ENCODE measurements around the gene NRGN. TPM values are rescaled to one million over a fixed set of nuclear protein-coding genes. Genes with fewer than 3 reads are reported as not detected.

Gene NRGN
- 10 to 100 TPM; 15.3 to 17.0 TPM for total RNA-seq

DNA sequence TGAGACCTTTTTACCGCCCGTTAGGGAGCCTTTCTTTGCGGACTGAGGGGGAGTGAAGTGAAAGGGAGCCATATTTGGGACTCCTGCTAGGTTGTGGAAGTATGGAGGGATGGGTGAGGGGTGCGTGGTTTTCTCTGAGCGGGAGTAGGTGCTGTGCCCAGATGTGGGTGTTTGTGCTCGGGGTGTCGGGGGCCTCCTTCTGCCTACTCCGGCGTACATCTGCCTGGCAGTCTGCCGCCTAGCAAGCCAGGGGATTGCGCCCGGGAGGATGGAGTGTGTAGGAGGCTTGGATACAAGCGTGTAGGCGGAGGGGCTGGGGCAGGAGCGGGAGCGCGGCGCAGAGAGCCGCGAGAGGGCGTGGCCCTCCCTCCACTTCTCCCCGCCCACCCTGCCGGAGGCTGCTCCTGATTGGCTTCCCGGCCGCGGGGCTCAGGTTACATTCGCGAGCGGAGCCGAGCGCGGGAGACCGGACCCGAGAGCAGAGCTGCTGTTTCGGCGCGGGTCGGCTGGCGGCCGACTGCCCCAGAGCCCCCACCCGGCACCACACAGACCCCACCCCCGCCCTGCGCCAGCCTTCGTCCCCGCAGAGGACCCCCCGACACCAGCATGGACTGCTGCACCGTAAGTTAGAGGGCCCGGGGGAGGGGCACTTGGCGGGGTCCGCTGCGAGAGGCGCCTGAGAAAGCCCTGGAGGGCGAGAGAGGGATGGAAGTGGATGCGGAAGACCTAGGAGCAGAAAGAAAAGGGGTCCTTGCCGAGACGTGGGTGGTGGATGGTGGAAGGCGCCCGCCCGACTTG lies at the start of gene NRGN:
Gene NRGN (plus strand): TSS at position 464 of the 798 bp plus-strand sequence. CDS start 143 bp downstream, at position 607.
- H3K27ac Mint-ChIP-seq: no peak within 1 kb of the TSS
- intact Hi-C loops (cut with micrococcal nuclease): loop anchor here (1.0 kb wide), 4 partner anchors 24 to 70 kb away; partner anchors contain the start of genes MSANTD2, SIAE and SPA17
- ChIA-PET CTCF (interaction anchor here (1.3 to 2.0 kb wide), 5 partner anchors 16 to 137 kb away, joined by 3 to 7 read pairs (median 4); partner anchors contain the start of gene TBRG1), POLR2A (interaction anchor here (1.6 kb wide), 1 partner anchor 67 kb away, joined by 3 read pairs; no protein-coding TSS in a partner anchor)
- H3K4me1 Mint-ChIP-seq (ENCODE audit: low read depth): peaks cover 10% of the 10 kb centered on the region
- H3K36me3 Mint-ChIP-seq: no peaks in the 10 kb centered on the region
- H3K27me3 Mint-ChIP-seq: peaks cover 3% of the 10 kb centered on the region
- DNase-seq: peak; percentile 91
- no peaks in the 10 kb centered on the region for H3K9me3 Mint-ChIP-seq
- peak within 1 kb of the TSS; percentile 79 for H3K4me3 Mint-ChIP-seq

DNA sequence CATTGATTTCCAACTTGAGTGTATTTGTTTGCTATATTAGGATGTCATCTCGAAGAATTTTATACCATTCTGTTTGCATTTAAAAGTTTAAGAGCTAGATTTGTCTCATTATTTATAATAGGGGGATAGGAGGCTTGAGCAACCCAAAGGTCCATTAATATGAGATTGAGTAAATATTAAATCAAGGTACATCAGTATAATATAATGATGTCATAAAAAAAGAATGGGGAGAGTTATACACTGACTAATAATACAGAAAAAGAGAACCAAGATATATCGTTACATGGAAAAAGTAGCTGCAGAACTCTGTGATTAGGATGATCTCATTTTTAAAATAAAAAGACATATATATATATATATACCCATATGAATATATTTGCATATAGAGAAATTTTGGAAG lies 46.6 kb upstream of the NRGN start:
- intact Hi-C loops (cut with micrococcal nuclease): no loop called here
- CTCF ChIA-PET: no interaction called here

DNA sequence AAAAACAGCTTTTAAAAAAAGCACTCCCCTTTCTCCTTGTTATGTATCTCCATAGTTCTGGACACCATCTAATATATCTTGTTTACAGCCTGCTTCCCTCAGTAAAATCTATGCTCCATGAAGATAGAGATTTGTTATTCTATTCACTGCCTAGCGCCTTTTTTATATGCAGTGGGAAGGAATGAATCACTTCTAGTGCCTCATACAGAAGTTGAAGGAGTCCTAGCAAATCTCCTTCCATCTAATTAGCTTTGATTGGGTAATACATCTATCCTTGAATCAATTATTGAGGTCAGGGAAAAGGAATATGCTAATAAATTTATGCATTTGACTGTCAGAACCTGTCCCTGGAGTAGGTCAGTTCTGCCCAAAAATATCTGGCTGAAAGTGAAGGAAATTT lies 40.2 kb upstream of the NRGN start:
- ChIA-PET POLR2A (no interaction called here), CTCF (no interaction called here)
- no peaks in the 10 kb centered on the region for H3K36me3 Mint-ChIP-seq
- no peak overlapping the region for H3K4me3 Mint-ChIP-seq
- intact Hi-C loops (cut with micrococcal nuclease): no loop called here
- peaks cover 3% of the 10 kb centered on the region for H3K27me3 Mint-ChIP-seq
- no peak overlapping the region for H3K27ac Mint-ChIP-seq
- DNase-seq: no peak
- H3K4me1 Mint-ChIP-seq (ENCODE audit: low read depth): no peaks in the 10 kb centered on the region
- no peaks in the 10 kb centered on the region for H3K9me3 Mint-ChIP-seq

More for the DNA sequence above, 46.6 kb upstream of the NRGN start:
- Mint-ChIP-seq H3K4me1 (ENCODE audit: low read depth) (no peaks in the 10 kb centered on the region), H3K9me3 (no peaks in the 10 kb centered on the region), H3K27me3 (no peaks in the 10 kb centered on the region), H3K27ac (no peak overlapping the region), H3K4me3 (no peak overlapping the region), H3K36me3 (no peaks in the 10 kb centered on the region)
- no peak for DNase-seq
- POLR2A ChIA-PET: no interaction called here

DNA sequence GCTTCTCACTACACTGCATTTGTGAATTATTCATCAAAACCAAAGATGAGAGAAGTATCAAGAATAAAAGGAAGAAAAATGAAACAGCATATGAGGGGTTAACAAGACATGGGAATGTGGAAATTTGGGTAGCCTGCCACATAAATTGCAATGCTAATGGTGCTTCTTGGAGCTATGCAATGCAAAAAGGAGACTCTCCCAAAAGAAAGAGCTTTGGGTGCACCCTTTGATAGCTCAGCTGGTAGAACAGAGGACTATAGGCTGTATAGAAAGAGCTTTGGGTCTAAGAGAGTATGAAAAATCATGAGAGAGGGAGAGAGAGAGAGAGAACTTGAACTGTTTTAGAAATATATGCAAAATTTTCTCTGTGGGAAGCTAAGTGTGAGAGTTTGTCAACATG lies 39.7 kb upstream of the NRGN start:
- Mint-ChIP-seq H3K9me3 (no peaks in the 10 kb centered on the region), H3K27ac (no peak overlapping the region), H3K27me3 (peaks cover 3% of the 10 kb centered on the region), H3K4me1 (ENCODE audit: low read depth) (no peaks in the 10 kb centered on the region), H3K4me3 (no peak overlapping the region), H3K36me3 (no peaks in the 10 kb centered on the region)
- POLR2A ChIA-PET: interaction anchor here (0.8 kb wide), 1 partner anchor 164 kb away, joined by 3 read pairs; no protein-coding TSS in a partner anchor
- intact Hi-C loops (cut with micrococcal nuclease): no loop called here
- CTCF ChIA-PET: interaction anchor here (1.2 kb wide), 1 partner anchor 31 kb away, joined by 4 read pairs; no protein-coding TSS in a partner anchor
- DNase-seq: no peak

DNA sequence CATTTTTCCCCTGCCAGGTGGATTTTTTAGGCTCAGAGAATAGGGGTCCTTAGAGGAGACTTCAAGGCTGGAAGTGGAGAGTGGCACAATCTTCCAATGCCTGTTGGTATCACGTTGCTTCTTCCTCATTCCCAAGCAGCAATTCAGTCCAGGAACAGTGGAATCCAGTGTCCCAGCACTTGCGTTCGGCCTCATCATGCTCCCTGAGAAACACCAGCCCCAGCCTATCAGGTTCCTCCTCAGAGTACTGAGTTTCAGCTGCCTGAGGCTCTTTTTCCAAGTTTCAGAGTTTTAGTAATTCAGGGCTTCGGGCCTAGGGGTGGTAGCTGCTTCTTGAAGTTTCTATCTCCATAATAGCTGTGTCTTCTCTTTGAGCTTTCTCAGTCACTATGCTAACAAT lies 31.9 kb upstream of the NRGN start:
- intact Hi-C loops (cut with micrococcal nuclease): no loop called here
- H3K4me1 Mint-ChIP-seq (ENCODE audit: low read depth): no peaks in the 10 kb centered on the region
- POLR2A ChIA-PET: no interaction called here
- H3K36me3 Mint-ChIP-seq: peaks cover 2% of the 10 kb centered on the region
- no peak overlapping the region for H3K4me3 Mint-ChIP-seq
- CTCF ChIA-PET: no interaction called here
- no peak overlapping the region for H3K27ac Mint-ChIP-seq
- no peak for DNase-seq
- peaks cover 8% of the 10 kb centered on the region for H3K9me3 Mint-ChIP-seq
- H3K27me3 Mint-ChIP-seq: peaks cover 3% of the 10 kb centered on the region

DNA sequence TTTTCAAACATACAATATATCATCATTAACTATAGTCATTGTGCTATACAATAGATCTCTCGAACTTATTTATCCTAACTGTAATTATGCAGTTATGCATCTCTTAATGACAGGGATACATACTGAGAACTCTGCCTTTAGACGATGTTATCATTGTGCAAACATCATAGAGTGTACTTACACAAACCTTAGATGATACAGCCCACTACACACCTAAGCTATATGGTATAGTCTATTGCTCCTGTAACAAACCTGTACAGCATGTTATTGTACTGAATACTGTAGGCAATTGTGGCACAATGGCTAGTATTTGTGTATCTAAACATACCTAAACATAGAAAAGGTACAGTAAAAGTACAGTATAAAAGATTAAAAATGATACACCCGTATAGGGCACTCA lies 27.4 kb upstream of the NRGN start:
- Mint-ChIP-seq H3K36me3 (peaks cover 2% of the 10 kb centered on the region), H3K4me1 (ENCODE audit: low read depth) (peaks cover 1% of the 10 kb centered on the region), H3K27me3 (peaks cover 15% of the 10 kb centered on the region), H3K9me3 (peaks cover 8% of the 10 kb centered on the region), H3K27ac (no peak overlapping the region), H3K4me3 (no peak overlapping the region)
- intact Hi-C loops (cut with micrococcal nuclease): no loop called here
- DNase-seq: no peak
- CTCF ChIA-PET: no interaction called here
- POLR2A ChIA-PET: no interaction called here

DNA sequence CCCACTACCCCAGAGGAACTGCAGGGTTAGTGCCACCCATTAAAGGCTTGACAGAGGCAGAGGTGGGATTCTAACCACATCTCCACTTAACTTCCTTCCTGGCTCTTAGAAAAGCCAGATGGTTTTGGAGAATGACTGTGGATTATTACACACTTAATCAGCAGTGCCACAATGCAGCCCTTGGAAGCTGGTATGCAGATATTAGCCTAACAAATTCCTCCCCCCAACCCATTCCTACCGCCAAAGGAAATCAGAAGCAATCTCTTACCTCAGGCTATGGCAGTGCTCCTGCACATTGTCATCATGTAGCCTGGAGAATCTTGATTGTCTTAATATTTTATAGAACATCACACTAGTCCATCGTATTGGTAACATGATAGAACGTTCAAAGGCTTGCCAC lies 23.2 kb upstream of the NRGN start:
- peaks cover 30% of the 10 kb centered on the region for H3K27me3 Mint-ChIP-seq
- ChIA-PET CTCF (interaction anchor here (1.9 kb wide), 1 partner anchor 47 kb away, joined by 10 read pairs; no protein-coding TSS in a partner anchor), POLR2A (no interaction called here)
- H3K4me1 Mint-ChIP-seq (ENCODE audit: low read depth): peaks cover 11% of the 10 kb centered on the region
- intact Hi-C loops (cut with micrococcal nuclease): no loop called here
- H3K27ac Mint-ChIP-seq: no peak overlapping the region
- H3K9me3 Mint-ChIP-seq: no peaks in the 10 kb centered on the region
- DNase-seq: no peak
- H3K36me3 Mint-ChIP-seq: no peaks in the 10 kb centered on the region
- no peak overlapping the region for H3K4me3 Mint-ChIP-seq

DNA sequence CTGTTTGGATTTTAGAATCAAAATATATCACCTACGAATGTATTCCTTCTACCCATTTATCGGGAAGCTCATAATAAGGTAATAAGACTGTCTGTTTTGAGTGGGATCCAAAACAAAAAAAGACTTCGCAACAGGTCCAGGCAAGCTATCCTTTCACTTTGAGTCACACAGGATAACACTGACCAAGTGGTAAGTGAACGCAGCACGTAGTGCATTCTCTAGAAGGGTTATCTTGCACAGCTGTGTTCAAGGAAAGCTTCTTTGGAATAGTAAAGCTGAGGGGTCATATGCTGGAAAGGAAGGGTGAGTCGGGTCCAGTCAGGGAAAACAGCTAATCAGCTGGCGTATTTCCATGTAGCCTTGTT lies 22.3 kb upstream of the NRGN start:
- Mint-ChIP-seq H3K4me3 (peak overlapping the region; percentile 64), H3K36me3 (no peaks in the 10 kb centered on the region), H3K4me1 (ENCODE audit: low read depth) (peaks cover 15% of the 10 kb centered on the region), H3K9me3 (no peaks in the 10 kb centered on the region), H3K27ac (no peak overlapping the region), H3K27me3 (peaks cover 28% of the 10 kb centered on the region)
- ChIA-PET CTCF (interaction anchor here (0.8 to 1.9 kb wide), 3 partner anchors 35 to 48 kb away, joined by 3 to 10 read pairs (median 5); partner anchors contain the start of gene VSIG2), POLR2A (no interaction called here)
- no peak for DNase-seq
- intact Hi-C loops (cut with micrococcal nuclease): no loop called here

DNA sequence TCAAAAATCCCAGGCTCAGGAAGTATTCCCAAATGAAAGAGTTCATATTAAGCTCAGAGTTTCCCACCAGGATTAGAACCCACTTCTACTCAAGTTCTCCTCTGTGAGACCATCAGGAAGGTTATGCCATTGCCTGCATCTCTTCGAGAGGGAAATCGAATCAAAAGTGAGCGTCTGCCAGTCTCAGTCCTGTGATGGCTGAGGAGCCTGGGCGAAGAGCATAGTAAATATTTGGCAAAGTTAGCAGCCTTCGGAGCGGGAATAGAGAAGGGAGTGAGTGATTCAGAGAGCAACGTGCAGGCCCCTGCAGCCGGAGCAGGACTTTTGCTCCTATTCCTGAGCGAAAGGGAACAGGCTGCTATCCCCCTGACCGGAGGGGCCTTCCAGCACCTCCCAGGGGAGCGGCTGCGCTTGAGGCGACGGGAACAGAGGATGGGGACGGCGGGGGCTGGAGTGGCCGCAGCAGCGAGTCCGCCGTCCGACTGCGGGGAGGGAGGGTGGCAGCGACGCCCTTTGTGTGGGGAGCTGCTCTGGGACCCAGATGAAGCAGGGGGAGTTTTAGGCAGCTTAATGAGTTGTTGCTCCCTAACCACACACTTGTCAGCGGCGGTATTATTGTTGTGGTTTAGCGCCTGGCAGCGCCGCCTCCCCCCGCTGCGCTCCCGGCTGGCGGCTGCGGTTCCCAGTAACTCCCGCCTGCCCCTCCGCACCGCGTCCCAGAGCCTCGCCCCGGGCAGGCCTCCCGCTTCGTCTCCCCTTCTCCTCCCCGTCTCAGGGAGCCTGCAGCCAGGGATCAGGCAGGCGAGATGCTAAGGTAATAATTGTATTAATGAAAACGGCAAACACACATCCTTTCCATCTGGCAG lies 21.7 kb upstream of the NRGN start:
- no peak overlapping the region for H3K27ac Mint-ChIP-seq

DNA sequence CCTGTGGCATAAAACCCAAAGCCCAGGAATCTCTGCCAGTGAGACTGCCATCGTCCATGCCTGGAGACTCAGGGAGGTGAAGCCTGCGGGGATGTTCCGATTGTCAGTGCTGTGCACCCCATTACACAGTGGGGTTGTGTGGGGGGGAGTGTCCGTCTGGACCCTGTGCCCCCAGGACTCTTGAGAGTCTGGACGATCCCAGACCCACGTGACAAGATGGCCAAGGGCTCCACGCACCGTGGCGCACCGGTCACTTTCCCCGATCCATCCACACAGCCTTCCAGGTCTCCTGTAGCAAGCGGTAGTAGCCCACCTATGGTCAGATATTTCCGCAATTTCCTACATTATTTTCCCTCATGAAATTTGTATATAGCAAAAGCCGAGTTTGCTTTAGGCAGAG lies 20.9 kb upstream of the NRGN start:
- H3K4me3 Mint-ChIP-seq: no peak overlapping the region

More for the DNA sequence above, 21.7 kb upstream of the NRGN start:
- peaks cover 32% of the 10 kb centered on the region for H3K27me3 Mint-ChIP-seq
- peak; percentile 33 for DNase-seq
- no peaks in the 10 kb centered on the region for H3K9me3 Mint-ChIP-seq
- peaks cover 20% of the 10 kb centered on the region for H3K4me1 Mint-ChIP-seq (ENCODE audit: low read depth)
- peak overlapping the region; percentile 64 for H3K4me3 Mint-ChIP-seq
- ChIA-PET POLR2A (no interaction called here), CTCF (interaction anchor here (0.8 to 1.9 kb wide), 3 partner anchors 35 to 49 kb away, joined by 3 to 10 read pairs (median 5); partner anchors contain the start of gene VSIG2)
- intact Hi-C loops (cut with micrococcal nuclease): no loop called here
- H3K36me3 Mint-ChIP-seq: no peaks in the 10 kb centered on the region

DNA sequence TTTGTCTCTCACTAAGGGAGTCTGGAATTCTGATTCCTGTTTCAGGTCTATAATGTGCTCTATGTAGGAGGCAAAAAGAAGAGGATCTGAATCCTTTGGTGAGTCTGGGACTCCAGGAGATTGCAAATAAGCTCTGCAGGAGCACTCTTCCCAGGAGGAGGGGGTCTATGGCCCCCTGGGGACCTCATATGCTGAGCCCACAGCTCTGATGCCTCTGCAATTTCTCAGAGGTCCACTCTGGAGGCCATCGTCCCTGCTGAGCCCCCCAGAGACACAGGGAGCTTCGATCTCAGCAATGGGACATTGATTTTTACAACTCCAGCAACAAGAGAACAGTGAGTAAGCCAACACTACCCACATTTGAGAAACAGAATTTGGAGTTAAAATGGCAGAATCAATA lies 20.2 kb upstream of the NRGN start:
- H3K27me3 Mint-ChIP-seq: peaks cover 32% of the 10 kb centered on the region
- H3K9me3 Mint-ChIP-seq: no peaks in the 10 kb centered on the region
- DNase-seq: no peak
- no peak overlapping the region for H3K27ac Mint-ChIP-seq
- ChIA-PET POLR2A (no interaction called here), CTCF (no interaction called here)
- intact Hi-C loops (cut with micrococcal nuclease): no loop called here
- H3K4me1 Mint-ChIP-seq (ENCODE audit: low read depth): peaks cover 20% of the 10 kb centered on the region
- no peak overlapping the region for H3K4me3 Mint-ChIP-seq
- H3K36me3 Mint-ChIP-seq: no peaks in the 10 kb centered on the region

More for the DNA sequence above, 20.9 kb upstream of the NRGN start:
- intact Hi-C loops (cut with micrococcal nuclease): no loop called here
- Mint-ChIP-seq H3K4me1 (ENCODE audit: low read depth) (peaks cover 20% of the 10 kb centered on the region), H3K27me3 (peaks cover 32% of the 10 kb centered on the region), H3K27ac (no peak overlapping the region), H3K9me3 (no peaks in the 10 kb centered on the region), H3K36me3 (no peaks in the 10 kb centered on the region)
- ChIA-PET POLR2A (no interaction called here), CTCF (interaction anchor here (1.2 kb wide), 1 partner anchor 34 kb away, joined by 5 read pairs; the partner anchor contains the start of gene VSIG2)
- no peak for DNase-seq

DNA sequence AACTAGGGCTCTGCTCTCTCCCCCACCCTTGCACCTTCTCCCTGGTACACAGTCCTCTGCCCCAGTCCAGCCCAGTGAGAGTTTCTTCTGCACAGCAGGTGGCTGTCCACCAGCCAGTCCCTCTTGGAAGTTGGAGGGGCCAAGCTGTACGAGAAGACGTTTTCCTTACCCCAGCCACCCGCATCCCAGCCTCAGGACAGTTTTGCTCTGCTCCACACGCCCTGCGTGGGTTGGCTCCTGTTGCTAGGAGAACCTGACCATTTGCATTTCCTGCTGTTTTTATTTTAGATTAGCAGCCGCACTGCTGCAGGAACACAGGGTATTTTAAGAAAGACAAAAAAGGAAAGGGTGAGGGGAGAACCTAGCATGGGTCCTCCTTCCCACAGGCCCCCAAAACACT lies 17.6 kb upstream of the NRGN start:
- Mint-ChIP-seq H3K4me1 (ENCODE audit: low read depth) (peaks cover 20% of the 10 kb centered on the region), H3K4me3 (no peak overlapping the region), H3K27ac (no peak overlapping the region), H3K9me3 (no peaks in the 10 kb centered on the region), H3K27me3 (peaks cover 27% of the 10 kb centered on the region), H3K36me3 (no peaks in the 10 kb centered on the region)
- intact Hi-C loops (cut with micrococcal nuclease): no loop called here
- POLR2A ChIA-PET: no interaction called here
- CTCF ChIA-PET: no interaction called here
- no peak for DNase-seq
